HepG2 (cell line): ENCODE results near the gene CALR. TPM values are rescaled to one million over a fixed set of nuclear protein-coding genes. Genes with fewer than 3 reads are reported as not detected.

Experiments used
- ATM ChIP-seq: fragments of 450-650 bp; IDR thresholded peaks from 2 replicates; pipeline ENCODE4 v1.7.1; 2017; ENCODE audit warnings: mild to moderate bottlenecking, borderline replicate concordance
- CBFB ChIP-seq: sonication (generic); formaldehyde crosslinking; IDR thresholded peaks from 2 replicates; pipeline ENCODE4 v1.4.0; 2020; ENCODE audit warnings: missing genetic modification reagents
- DR1 ChIP-seq: sonication (generic); formaldehyde crosslinking; IDR thresholded peaks from 2 replicates; pipeline ENCODE4 v1.8.0; 2021; ENCODE audit warnings: mild to moderate bottlenecking, missing genetic modification reagents, inconsistent platforms
- GPN1 ChIP-seq: sonication (generic); formaldehyde crosslinking; IDR thresholded peaks from 2 replicates; pipeline ENCODE4 v1.5.1; 2020; ENCODE audit warnings: missing genetic modification reagents, borderline replicate concordance
- IRF2 ChIP-seq: IDR thresholded peaks from 2 replicates; pipeline ENCODE4 v1.6.1; 2018; ENCODE audit warnings: missing genetic modification reagents, missing compliant biosample characterization
- NR2F6 ChIP-seq, 2 experiments: IDR thresholded peaks; 2 replicates each; pipeline ENCODE4 v1.6.1; 2016; ENCODE audit warnings: antibody characterized with exemption in 1 of 2, mild to moderate bottlenecking in 1 of 2
- TBL1XR1 ChIP-seq: fragments of 150-350 bp; IDR thresholded peaks from 2 replicates; pipeline ENCODE4 v1.6.1; 2014; ENCODE audit warnings: borderline replicate concordance, low read length; ENCODE audit not compliant: partially characterized antibody
- TCF12 ChIP-seq, 2 experiments: fragments of 450-650 bp in 1 of 2; sonication (generic) in 1 of 2; formaldehyde crosslinking in 1 of 2; IDR thresholded peaks; 2 replicates each; pipeline versions ENCODE4 v1.6.1 to v1.8.0; 2017 to 2022; ENCODE audit warnings: antibody characterized with exemption in 1 of 2, mild to moderate bottlenecking in 1 of 2, missing genetic modification reagents in 1 of 2, moderate library complexity in 1 of 2
- ZNF296 ChIP-seq: sonication (generic); formaldehyde crosslinking; conservative IDR thresholded peaks from 2 replicates; pipeline ENCODE4 v1.5.0; 2020; ENCODE audit warnings: mild to moderate bottlenecking, missing genetic modification reagents
- ZNF331 ChIP-seq: sonication (generic); formaldehyde crosslinking; IDR thresholded peaks from 2 replicates; pipeline ENCODE4 v1.4.0; 2020; ENCODE audit warnings: missing genetic modification reagents
- ZNF564 ChIP-seq: sonication (generic); formaldehyde crosslinking; IDR thresholded peaks from 2 replicates; pipeline ENCODE4 v1.8.1; 2023; ENCODE audit warnings: mild to moderate bottlenecking, missing genetic modification reagents
- polyA plus RNA-seq, 8 experiments: library from polyadenylated mRNA; depleted of rRNA in 3 of 8; stranded (reverse) in 7 of 8; unstranded in 1 of 8; fragments of >200 nt; fragmentation: Illumina TruSeq in 4 of 8; extraction: Trizol in 4 of 8; gene quantifications; 2 replicates each; pipeline versions ENCODE4 v1.2.1 to v1.2.3, GENCODE V29; 2011 to 2016; ENCODE audit warnings: low read depth in 4 of 8, missing spikeins in 1 of 8, mixed read lengths in 1 of 8; ENCODE audit not compliant: insufficient read depth in 1 of 8
- total RNA-seq, 5 experiments: library from RNA; depleted of rRNA; stranded (reverse); fragments of >200 nt; fragmentation: Illumina TruSeq; extraction: Trizol; gene quantifications; 2 replicates each; pipeline ENCODE4 v1.2.3, GENCODE V29; 2016; ENCODE audit warnings: low read depth in 1 of 5
- TF ChIP-seq, protein P1 (sequence below): sonication (generic); formaldehyde crosslinking; IDR thresholded peaks from 2 replicates; pipeline ENCODE4 v1.5.1; 2020; ENCODE audit warnings: mild to moderate bottlenecking, missing genetic modification reagents, borderline replicate concordance
- TF ChIP-seq, protein P2 (sequence below): sonication (generic); formaldehyde crosslinking; IDR thresholded peaks from 2 replicates; pipeline ENCODE4 v1.4.0; 2020; ENCODE audit warnings: mild to moderate bottlenecking, missing genetic modification reagents
- TF ChIP-seq, protein P3 (sequence below): sonication (generic); formaldehyde crosslinking; IDR thresholded peaks from 2 replicates; pipeline ENCODE4 v1.8.1; 2022; ENCODE audit warnings: low read depth, mild to moderate bottlenecking, missing genetic modification reagents

CALR gene
- total and polyA plus RNA-seq, 2 of the 13 experiments (the other 11 are each of a cell fraction or from before 2014, with no cell fraction given) = 898 to 934 TPM

DNA sequence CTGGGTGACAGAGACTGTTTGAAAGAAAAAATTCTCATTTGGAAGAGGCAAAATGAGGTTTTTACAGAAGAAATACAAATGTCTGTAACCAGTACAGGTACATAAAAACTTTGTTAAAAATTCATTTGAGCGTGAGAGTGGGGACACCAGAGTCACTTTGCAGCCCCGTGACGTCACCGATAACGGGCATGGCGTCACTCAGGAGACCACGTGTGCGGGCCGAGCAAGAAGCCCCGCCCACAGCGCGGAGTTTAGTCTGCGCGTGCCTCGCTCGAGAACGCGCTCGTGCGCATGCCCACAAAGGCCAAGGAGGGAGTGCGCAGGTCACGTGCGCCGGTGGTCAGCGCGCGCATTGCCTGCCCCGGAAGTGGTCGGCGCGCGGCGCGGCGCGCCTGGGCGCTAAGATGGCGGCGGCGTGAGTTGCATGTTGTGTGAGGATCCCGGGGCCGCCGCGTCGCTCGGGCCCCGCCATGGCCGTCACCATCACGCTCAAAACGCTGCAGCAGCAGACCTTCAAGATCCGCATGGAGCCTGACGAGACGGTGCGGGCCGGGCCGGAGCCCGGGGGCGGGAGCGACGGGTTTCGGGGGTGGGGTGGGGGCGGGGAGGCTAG lies 7.2 kb downstream of the CALR start, which contains the start of gene RAD23A (continued):
- peak; percentile 58 for TF ChIP-seq TBL1XR1
- no peak; the same call in 1 of the 2 replicates for TF ChIP-seq ZNF296 (CRISPR knock-in tag)
- TF ChIP-seq NR2F6 (IDR thresholded peaks at IDR 0.05) = no peak
- peak; percentile 59; the same call in 1 of the 2 replicates for TF ChIP-seq NR2F6 (CRISPR knock-in tag; IDR thresholded peaks at IDR 0.05)
- no peak for TF ChIP-seq GPN1
- no peak for TF ChIP-seq ATM
- peak; percentile 71; the same call in 1 of the 2 replicates for TF ChIP-seq ZNF331 (CRISPR knock-in tag)
- no peak for TF ChIP-seq TCF12 (IDR thresholded peaks at IDR 0.05)
- TF ChIP-seq TCF12 (CRISPR knock-in tag; IDR thresholded peaks at IDR 0.05) = peak; percentile 64; the same call in 1 of the 2 replicates
- TF ChIP-seq, protein P1, sequence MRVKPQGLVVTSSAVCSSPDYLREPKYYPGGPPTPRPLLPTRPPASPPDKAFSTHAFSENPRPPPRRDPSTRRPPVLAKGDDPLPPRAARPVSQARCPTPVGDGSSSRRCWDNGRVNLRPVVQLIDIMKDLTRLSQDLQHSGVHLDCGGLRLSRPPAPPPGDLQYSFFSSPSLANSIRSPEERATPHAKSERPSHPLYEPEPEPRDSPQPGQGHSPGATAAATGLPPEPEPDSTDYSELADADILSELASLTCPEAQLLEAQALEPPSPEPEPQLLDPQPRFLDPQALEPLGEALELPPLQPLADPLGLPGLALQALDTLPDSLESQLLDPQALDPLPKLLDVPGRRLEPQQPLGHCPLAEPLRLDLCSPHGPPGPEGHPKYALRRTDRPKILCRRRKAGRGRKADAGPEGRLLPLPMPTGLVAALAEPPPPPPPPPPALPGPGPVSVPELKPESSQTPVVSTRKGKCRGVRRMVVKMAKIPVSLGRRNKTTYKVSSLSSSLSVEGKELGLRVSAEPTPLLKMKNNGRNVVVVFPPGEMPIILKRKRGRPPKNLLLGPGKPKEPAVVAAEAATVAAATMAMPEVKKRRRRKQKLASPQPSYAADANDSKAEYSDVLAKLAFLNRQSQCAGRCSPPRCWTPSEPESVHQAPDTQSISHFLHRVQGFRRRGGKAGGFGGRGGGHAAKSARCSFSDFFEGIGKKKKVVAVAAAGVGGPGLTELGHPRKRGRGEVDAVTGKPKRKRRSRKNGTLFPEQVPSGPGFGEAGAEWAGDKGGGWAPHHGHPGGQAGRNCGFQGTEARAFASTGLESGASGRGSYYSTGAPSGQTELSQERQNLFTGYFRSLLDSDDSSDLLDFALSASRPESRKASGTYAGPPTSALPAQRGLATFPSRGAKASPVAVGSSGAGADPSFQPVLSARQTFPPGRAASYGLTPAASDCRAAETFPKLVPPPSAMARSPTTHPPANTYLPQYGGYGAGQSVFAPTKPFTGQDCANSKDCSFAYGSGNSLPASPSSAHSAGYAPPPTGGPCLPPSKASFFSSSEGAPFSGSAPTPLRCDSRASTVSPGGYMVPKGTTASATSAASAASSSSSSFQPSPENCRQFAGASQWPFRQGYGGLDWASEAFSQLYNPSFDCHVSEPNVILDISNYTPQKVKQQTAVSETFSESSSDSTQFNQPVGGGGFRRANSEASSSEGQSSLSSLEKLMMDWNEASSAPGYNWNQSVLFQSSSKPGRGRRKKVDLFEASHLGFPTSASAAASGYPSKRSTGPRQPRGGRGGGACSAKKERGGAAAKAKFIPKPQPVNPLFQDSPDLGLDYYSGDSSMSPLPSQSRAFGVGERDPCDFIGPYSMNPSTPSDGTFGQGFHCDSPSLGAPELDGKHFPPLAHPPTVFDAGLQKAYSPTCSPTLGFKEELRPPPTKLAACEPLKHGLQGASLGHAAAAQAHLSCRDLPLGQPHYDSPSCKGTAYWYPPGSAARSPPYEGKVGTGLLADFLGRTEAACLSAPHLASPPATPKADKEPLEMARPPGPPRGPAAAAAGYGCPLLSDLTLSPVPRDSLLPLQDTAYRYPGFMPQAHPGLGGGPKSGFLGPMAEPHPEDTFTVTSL (CRISPR knock-in tag) = peak; percentile 51
- TF ChIP-seq DR1 (CRISPR knock-in tag) = peak; percentile 55; the same call in 1 of the 2 replicates
- peak; percentile 79 for TF ChIP-seq IRF2 (CRISPR knock-in tag)
- TF ChIP-seq ZNF564 (CRISPR knock-in tag) = peak; percentile 65; the same call in 1 of the 2 replicates
- TF ChIP-seq, protein P2, sequence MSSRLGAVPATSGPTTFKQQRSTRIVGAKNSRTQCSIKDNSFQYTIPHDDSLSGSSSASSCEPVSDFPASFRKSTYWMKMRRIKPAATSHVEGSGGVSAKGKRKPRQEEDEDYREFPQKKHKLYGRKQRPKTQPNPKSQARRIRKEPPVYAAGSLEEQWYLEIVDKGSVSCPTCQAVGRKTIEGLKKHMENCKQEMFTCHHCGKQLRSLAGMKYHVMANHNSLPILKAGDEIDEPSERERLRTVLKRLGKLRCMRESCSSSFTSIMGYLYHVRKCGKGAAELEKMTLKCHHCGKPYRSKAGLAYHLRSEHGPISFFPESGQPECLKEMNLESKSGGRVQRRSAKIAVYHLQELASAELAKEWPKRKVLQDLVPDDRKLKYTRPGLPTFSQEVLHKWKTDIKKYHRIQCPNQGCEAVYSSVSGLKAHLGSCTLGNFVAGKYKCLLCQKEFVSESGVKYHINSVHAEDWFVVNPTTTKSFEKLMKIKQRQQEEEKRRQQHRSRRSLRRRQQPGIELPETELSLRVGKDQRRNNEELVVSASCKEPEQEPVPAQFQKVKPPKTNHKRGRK (CRISPR knock-in tag) = no peak
- peak; percentile 96 for TF ChIP-seq CBFB (CRISPR knock-in tag)
- TF ChIP-seq, protein P3, sequence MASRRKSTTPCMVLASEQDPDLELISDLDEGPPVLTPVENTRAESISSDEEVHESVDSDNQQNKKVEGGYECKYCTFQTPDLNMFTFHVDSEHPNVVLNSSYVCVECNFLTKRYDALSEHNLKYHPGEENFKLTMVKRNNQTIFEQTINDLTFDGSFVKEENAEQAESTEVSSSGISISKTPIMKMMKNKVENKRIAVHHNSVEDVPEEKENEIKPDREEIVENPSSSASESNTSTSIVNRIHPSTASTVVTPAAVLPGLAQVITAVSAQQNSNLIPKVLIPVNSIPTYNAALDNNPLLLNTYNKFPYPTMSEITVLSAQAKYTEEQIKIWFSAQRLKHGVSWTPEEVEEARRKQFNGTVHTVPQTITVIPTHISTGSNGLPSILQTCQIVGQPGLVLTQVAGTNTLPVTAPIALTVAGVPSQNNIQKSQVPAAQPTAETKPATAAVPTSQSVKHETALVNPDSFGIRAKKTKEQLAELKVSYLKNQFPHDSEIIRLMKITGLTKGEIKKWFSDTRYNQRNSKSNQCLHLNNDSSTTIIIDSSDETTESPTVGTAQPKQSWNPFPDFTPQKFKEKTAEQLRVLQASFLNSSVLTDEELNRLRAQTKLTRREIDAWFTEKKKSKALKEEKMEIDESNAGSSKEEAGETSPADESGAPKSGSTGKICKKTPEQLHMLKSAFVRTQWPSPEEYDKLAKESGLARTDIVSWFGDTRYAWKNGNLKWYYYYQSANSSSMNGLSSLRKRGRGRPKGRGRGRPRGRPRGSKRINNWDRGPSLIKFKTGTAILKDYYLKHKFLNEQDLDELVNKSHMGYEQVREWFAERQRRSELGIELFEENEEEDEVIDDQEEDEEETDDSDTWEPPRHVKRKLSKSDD (CRISPR knock-in tag) = peak; percentile 98
